Nephron (organoid): ENCODE results near the gene NKD2.

Experiments
- H3K27ac Mint-ChIP-seq, 3 experiments: 2 replicates each; pipeline ENCODE4 v1.8.0; 2020; ENCODE audit warnings: mixed read lengths in 3 of 3, mild to moderate bottlenecking in 2 of 3, moderate library complexity in 1 of 3
- H3K27me3 Mint-ChIP-seq: 2 replicates; pipeline ENCODE4 v1.8.0; 2021; ENCODE audit warnings: low read depth, mild to moderate bottlenecking, moderate library complexity, mixed read lengths
- H3K36me3 Mint-ChIP-seq: 2 replicates; pipeline ENCODE4 v1.8.0; 2020; ENCODE audit warnings: low read depth, mixed read lengths
- H3K4me1 Mint-ChIP-seq: 2 replicates; pipeline ENCODE4 v1.8.0; 2020; ENCODE audit warnings: mixed read lengths
- H3K4me3 Mint-ChIP-seq, 3 experiments: 2 replicates each; pipeline ENCODE4 v1.8.0; 2020; ENCODE audit warnings: mild to moderate bottlenecking in 3 of 3, mixed read lengths in 3 of 3, moderate library complexity in 2 of 3
- H3K9me3 Mint-ChIP-seq: 2 replicates; pipeline ENCODE4 v1.8.0; 2020; ENCODE audit warnings: mixed read lengths
- CTCF ChIP-seq, 3 experiments: fragments of 200-600 bp; sonication (generic); IDR thresholded peaks; one replicate each; pipeline ENCODE4 v1.5.0; 2021; ENCODE audit warnings: antibody characterized with exemption in 3 of 3; ENCODE audit not compliant: unreplicated experiment in 3 of 3

NKD2 gene

GRCh38 chr5:976849-977751, 31.5 kb upstream of the NKD2 start:
- no peak overlapping the region for H3K4me3 Mint-ChIP-seq
- no peaks in the 10 kb centered on the region for H3K36me3 Mint-ChIP-seq
- TF ChIP-seq CTCF (IDR thresholded peaks at IDR 0.05; ENCODE audit: unreplicated experiment in 3 of 3) = no peak
- no peaks in the 10 kb centered on the region for H3K9me3 Mint-ChIP-seq
- no peak overlapping the region for H3K27ac Mint-ChIP-seq
- peaks cover 31% of the 10 kb centered on the region for H3K4me1 Mint-ChIP-seq
- H3K27me3 Mint-ChIP-seq = peaks cover 18% of the 10 kb centered on the region

- TF ChIP-seq CTCF (IDR thresholded peaks at IDR 0.05; ENCODE audit: unreplicated experiment in 3 of 3) = no peak
- peaks cover 31% of the 10 kb centered on the region for H3K4me1 Mint-ChIP-seq
- no peaks in the 10 kb centered on the region for H3K36me3 Mint-ChIP-seq
- H3K27ac Mint-ChIP-seq = peak overlapping the region in 2 of 3 experiments; percentile 77 to 88
- peaks cover 12% of the 10 kb centered on the region for H3K27me3 Mint-ChIP-seq
- H3K9me3 Mint-ChIP-seq = no peaks in the 10 kb centered on the region
- H3K4me3 Mint-ChIP-seq = no peak overlapping the region
These were observed 30.5 kb upstream of the NKD2 start for GRCh38 chr5:978054-978453.

- peaks cover 10% of the 10 kb centered on the region for H3K27me3 Mint-ChIP-seq
- no peak for TF ChIP-seq CTCF (IDR thresholded peaks at IDR 0.05; ENCODE audit: unreplicated experiment in 3 of 3)
- H3K27ac Mint-ChIP-seq = peak overlapping the region; percentile 53 to 88 (median 77)
- peaks cover 3% of the 10 kb centered on the region for H3K9me3 Mint-ChIP-seq
- no peak overlapping the region for H3K4me3 Mint-ChIP-seq
- peaks cover 4% of the 10 kb centered on the region for H3K36me3 Mint-ChIP-seq
- H3K4me1 Mint-ChIP-seq = peaks cover 31% of the 10 kb centered on the region
These were observed 29.9 kb upstream of the NKD2 start for GRCh38 chr5:978693-979092.

- Mint-ChIP-seq H3K9me3 (peaks cover 5% of the 10 kb centered on the region), H3K4me3 (no peak overlapping the region), H3K27me3 (peaks cover 10% of the 10 kb centered on the region), H3K27ac (peak overlapping the region in 2 of 3 experiments; percentile 77 to 88), H3K36me3 (peaks cover 5% of the 10 kb centered on the region), H3K4me1 (peaks cover 37% of the 10 kb centered on the region)
- no peak for TF ChIP-seq CTCF (IDR thresholded peaks at IDR 0.05; ENCODE audit: unreplicated experiment in 3 of 3)
These were observed 29.3 kb upstream of the NKD2 start for GRCh38 chr5:979100-979817.

- Mint-ChIP-seq H3K36me3 (peaks cover 10% of the 10 kb centered on the region), H3K9me3 (peaks cover 12% of the 10 kb centered on the region), H3K4me3 (peak overlapping the region in 1 of 3 experiments; percentile 44), H3K4me1 (peaks cover 38% of the 10 kb centered on the region), H3K27ac (peak overlapping the region; percentile 78 to 80 (median 78)), H3K27me3 (peaks cover 10% of the 10 kb centered on the region)
- TF ChIP-seq CTCF (IDR thresholded peaks at IDR 0.05; ENCODE audit: unreplicated experiment in 3 of 3) = no peak
These were observed 28.5 kb upstream of the NKD2 start for GRCh38 chr5:980001-980588.
